HCT116 (cell line): Measurements from ENCODE around the gene FBXO48.

Source experiments
- CTCF ChIP-seq, 3 experiments: fragments of 200-600 bp in 1 of 3; sonication (generic) in 1 of 3; IDR thresholded peaks in 2 of 3; conservative IDR thresholded peaks in 1 of 3; 2 replicates each; pipeline ENCODE4 v1.5.1; 2012 to 2017; ENCODE audit warnings: low read depth in 2 of 3, low read length in 2 of 3, antibody characterized with exemption in 1 of 3, borderline replicate concordance in 1 of 3, control low read depth in 1 of 3, mild to moderate bottlenecking in 1 of 3, mixed read lengths in 1 of 3, mixed run types in 1 of 3, moderate library complexity in 1 of 3; ENCODE audit not compliant: insufficient read depth in 1 of 3
- EZH2 ChIP-seq: fragments of 200-600 bp; sonication (generic); IDR thresholded peaks from 2 replicates; pipeline ENCODE4 v1.6.1; 2017; ENCODE audit warnings: antibody characterized with exemption, mixed run types
- POLR2A ChIP-seq: IDR thresholded peaks from 2 replicates; pipeline ENCODE4 v1.7.0; 2011; ENCODE audit warnings: borderline replicate concordance; ENCODE audit not compliant: insufficient read depth, insufficient read length; ENCODE audit errors: extremely low read depth
- REST ChIP-seq: IDR thresholded peaks from 2 replicates; pipeline ENCODE4 v1.6.1; 2012; ENCODE audit warnings: low read depth
- ZNF274 ChIP-seq: fragments of 200-500 bp; sonication (Bioruptor generic); IDR thresholded peaks from 2 replicates; pipeline ENCODE4 v1.6.1; 2014; ENCODE audit warnings: mild to moderate bottlenecking, low read depth, low read length, inconsistent platforms

- TF ChIP-seq CTCF (IDR thresholded peaks at IDR 0.05 in 2 of 3, conservative IDR thresholded peaks at IDR 0.05 in 1 of 3; ENCODE audit: borderline replicate concordance in 1 of 3, insufficient read depth in 1 of 3, low read depth in 2 of 3, low read length in 2 of 3), result no peak
- no peak for TF ChIP-seq EZH2
- no peak for TF ChIP-seq POLR2A
- no peak for TF ChIP-seq REST
- no peak for TF ChIP-seq ZNF274
These were observed 52.6 kb downstream of the FBXO48 start for GRCh38 chr2:68414452-68414851.
